GM18519 (cell line): ENCODE measurements around the gene CLK3.
"Not testable (repeated sequence)": the region's sequence is repeated elsewhere in the genome, so short reads cannot be mapped to it uniquely, and the experiment has no call there.

ENCODE experiments used
- ATAC-seq: cut with Tn5 transposase; IDR thresholded peaks from one replicate; pipeline ENCODE4 v1.9.1; 2021; ENCODE audit warnings: mild to moderate bottlenecking, moderate library complexity; ENCODE audit not compliant: unreplicated experiment, low FRiP score

CLK3 gene

GRCh38 chr15:74619916-74620635 is 4.4 kb downstream of the CLK3 start:
- no peak for ATAC-seq

DNA sequence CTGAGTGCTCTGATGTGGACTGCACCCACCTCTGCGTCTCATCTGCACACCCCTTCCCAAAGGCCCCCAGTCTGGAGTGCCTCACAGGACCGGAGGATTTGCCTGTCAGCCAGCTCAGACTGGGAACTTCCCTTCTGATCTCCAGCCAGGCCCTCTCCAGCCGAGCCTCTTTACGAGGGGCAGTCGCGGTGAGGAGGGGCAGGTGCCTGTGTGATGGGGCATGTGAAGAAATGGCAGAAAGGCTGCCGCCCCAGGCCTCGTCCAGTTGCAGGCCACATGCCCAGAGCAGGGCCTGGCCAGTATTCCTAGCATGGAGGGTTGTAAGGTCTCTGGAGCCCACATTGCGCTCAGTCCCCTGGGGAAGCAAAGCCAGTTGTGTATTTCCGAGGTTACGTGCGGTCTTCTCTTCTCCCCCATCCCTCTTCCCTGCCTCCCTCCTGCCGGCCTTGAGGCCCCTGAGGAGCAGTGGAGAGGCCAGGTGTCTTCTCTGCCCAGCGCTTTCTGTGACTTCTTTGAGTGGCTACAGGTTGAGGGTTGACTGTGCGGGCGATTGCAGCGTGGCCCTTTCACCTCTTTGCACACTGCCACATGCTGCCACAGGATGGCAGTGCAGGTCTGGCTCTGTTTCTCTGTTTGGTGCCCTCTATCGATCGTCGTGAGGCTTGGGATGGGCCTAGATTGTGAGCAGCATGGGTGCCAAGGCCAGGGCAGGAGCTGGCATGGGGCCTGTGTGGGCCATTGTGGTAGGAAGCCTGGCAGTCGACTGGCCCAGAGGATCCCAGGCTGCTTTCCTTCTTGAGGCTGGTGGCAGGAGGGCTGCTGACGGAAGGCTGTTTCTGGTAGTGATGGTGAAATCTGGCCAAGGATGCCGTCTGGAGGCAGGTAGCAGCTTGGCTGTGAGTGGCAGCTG is 5.3 kb downstream of the CLK3 start:
- ATAC-seq: no peak

- ATAC-seq: no peak
Observed at GRCh38 chr15:74621546-74621920, 5.9 kb downstream of the CLK3 start.

DNA sequence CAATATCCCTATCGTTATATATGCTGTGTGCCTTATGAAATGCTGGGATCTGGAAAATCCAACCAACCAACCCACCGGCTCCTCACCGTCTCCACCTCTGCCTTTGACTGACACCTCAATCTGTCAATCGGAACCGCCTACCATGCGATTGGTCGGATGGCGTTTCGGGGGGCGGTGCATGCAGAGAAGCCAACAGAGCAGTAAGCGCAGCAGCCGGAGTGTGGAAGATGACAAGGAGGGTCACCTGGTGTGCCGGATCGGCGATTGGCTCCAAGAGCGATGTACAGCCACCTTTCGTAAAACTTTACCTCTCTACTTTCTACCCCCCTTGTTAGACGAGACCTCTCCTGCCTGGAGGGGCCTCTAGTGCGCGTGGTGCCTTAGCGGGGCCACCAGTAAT is 6.3 kb downstream of the CLK3 start:
- ATAC-seq: no peak

DNA sequence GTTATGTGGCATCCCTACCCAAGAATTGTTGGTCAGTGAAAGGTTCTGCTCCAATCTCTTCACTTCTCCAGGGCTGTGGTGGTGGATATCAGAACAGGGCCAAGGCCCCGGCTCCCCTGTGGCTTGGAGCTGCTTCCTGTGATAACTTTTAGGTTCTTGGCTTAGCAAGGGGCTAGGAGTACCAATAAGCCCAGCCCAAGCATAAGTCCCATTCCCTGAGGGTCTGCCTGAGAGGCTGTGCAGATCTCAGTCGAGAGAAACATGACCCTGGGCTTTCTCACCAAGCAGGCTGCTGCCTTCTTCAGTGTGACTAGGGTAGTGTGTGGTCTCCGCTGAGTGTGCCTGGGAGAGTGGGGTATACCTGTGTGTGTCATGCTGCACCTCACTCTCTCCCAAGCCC is 7.1 kb downstream of the CLK3 start:
- ATAC-seq: no peak

DNA sequence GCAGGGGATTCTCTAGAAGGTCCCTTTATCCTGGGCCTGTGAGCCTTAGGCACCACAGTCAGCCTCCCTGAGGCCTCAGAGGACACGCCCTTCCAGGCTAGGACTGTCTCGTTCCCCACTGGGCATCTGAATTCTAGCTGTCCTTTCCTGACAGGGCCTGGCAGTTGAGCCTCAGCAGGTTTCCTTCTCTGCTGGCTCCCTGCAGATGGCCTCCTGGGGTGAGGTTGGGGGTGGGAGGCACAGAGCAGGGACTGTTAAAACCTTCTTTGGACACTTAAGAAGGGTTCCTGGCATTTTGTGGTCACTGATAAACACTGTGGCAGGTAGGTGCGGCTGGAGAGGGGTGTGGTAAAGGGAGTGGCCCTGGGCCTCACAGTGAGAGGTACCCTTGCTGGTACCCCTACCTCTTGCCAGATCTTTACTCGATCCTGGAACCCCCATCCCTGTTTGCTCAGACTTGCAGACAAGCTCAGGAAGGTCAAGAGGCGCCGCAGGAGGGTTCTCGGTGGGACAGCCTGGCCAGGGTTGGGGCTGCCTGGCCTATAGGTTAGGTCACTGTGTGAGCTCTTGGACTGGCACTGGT is 8.5 kb downstream of the CLK3 start:
- no peak for ATAC-seq

- ATAC-seq: no peak
Observed at GRCh38 chr15:74625693-74626092, 10.1 kb downstream of the CLK3 start.

DNA sequence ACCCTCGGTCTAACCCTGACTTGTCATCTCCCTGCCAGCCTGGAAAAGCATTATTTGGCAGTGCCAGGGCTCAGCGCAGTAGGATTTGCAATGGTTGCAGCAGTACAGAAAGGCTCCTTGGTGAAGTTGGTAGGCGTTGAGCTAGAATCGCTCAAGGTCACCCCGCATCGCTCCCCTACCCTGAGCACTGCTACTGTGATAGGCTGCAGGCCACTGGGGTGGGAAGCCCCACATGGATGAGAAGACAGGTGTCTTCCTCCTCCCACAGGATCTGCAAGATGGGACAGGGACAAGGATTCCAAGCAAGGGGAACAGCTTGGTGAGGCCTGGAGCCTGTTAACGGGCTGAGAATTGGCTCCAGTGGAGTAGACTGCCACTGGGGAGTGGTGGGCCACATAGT is 10.7 kb downstream of the CLK3 start:
- ATAC-seq: no peak

DNA sequence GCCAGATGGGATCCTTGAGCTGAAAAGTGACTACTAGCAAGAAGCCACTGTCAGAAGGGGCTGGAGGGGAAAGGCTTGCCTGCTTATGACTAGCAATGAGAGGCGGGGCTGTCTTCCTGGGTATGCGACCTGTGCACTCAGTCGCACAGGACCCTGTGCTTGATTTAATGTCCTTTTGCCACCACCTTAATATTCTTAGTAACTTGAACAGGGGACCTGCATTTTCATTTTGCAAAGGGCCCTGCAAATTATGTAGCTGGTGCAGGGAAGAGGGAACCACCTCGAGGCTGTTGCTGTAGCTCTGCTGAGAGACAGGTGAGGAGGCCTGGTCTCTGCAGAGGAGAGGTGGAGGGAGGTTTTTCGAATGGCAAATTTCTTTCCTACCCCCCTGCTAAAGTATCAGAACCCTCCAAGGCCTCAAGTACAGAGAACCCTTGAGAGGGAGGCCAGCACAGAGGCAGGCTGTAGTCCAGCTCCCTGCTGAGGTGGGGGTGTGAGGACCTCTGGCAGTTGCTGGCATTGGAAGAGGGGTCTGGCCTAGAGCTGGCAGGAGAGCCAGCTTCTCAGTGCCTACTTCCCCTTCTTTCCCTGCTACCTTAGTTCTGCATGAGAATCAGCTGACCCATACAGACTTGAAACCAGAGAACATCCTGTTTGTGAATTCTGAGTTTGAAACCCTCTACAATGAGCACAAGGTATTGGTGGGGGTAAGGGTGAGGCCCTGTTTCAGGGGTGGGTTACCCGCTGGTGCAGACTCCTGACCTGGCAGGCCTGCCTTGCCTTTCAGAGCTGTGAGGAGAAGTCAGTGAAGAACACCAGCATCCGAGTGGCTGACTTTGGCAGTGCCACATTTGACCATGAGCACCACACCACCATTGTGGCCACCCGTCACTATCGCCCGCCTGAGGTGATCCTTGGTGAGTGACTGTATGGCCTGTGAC is 11.4 kb downstream of the CLK3 start:
- ATAC-seq: no peak

DNA sequence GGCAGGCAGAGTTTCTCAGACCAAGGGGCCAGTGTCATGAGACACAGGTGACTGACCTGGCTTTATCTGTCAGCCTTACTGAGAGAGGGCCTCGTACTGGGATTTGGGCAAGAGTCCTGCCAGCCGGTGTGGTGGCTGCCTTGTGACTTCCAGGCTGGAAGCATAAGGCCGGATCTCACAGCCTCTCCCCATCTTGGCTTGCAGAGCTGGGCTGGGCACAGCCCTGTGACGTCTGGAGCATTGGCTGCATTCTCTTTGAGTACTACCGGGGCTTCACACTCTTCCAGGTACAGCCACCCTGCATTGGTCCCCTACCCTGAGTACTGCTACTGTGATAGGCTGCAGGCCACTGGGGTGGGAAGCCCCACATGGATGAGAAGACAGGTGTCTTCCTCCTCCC is 12.1 kb downstream of the CLK3 start:
- ATAC-seq: no peak

- no peak for ATAC-seq
Observed at GRCh38 chr15:74628199-74628598, 12.6 kb downstream of the CLK3 start.

GRCh38 chr15:74628949-74629348 is 13.3 kb downstream of the CLK3 start:
- no peak for ATAC-seq

GRCh38 chr15:74629696-74630095 is 14.1 kb downstream of the CLK3 start:
- not testable (repeated sequence) for ATAC-seq

- ATAC-seq: no peak
Observed at GRCh38 chr15:74630284-74631086, 14.8 kb downstream of the CLK3 start.

DNA sequence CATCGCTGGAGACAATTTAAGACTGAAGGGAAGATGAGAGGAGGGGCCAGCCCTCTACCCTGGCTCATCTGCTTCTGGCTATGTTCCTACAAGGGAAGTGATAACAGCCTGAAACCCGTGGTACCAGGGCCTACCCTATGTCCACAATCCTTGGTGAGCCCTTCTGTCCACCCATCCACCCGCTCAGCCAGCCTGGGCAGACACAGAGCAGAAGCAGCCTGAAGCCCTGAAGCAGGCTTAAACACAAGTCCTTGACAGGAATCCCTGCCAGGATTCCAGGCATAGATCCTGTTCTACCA is 15.4 kb downstream of the CLK3 start:
- no peak for ATAC-seq

DNA sequence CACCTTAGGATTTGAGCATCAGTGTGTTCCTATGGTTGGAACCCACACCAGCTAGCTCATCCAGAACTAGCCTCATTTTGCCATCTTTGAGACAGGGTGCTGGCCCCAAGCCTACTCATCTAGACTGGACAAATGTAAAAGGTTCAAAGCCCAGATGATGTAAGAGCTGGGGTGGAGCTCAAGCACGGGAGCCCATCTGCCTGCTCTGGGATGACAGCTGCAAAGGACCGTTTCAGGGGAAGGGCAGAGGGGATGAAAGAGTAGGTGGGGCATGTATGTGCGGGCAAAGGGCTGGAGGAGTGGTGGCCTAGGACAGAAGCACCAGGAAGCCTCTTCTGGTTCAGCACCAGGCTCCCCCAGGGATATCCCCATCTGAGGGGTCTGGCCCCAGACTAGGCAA is 15.8 kb downstream of the CLK3 start:
- ATAC-seq: no peak

- ATAC-seq: no peak
Observed at GRCh38 chr15:74631935-74632560, 16.4 kb downstream of the CLK3 start.

- ATAC-seq: no peak
Observed at GRCh38 chr15:74632601-74633000, 17.0 kb downstream of the CLK3 start.

DNA sequence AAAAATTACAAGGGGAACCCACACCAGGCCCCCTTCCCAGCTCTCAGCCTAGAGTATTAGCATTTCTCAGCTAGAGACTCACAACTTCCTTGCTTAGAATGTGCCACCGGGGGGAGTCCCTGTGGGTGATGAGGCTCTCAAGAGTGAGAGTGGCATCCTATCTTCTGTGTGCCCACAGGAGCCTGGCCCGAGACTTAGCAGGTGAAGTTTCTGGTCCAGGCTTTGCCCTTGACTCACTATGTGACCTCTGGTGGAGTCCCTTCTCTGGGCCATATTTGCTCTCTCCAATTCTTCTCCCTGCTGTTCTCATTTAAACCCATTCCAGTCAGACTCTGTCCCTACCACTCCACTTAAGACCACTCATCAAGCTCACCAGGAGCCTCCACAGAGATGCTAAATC is 18.1 kb downstream of the CLK3 start:
- no peak for ATAC-seq
